ENCODE results near the gene FREY1. TPM values are rescaled to one million over a fixed set of nuclear protein-coding genes. Genes with fewer than 3 reads are reported as not detected.

FREY1 gene
- total and polyA plus RNA-seq, 9 of the 15 experiments (the other 6 are each of a cell fraction or from before 2014, with no cell fraction given) = 0.25 to 1.5 (median 1.1) TPM; not detected in 5

DNA sequence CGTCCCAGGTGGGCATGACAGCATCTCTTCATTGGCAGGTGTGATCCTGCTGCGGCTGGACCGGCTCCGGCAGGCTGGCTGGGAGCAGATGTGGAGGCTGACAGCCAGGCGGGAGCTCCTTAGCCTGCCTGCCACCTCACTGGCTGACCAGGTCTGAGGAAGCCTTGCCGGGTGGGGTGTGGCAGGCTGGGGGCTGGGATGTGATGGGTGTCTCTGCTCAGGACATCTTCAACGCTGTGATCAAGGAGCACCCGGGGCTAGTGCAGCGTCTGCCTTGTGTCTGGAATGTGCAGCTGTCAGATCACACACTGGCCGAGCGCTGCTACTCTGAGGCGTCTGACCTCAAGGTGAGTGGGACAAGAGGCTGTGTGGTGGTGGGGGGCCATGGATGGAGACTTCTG lies 18.9 kb upstream of the FREY1 start (continued):
- TF ChIP-seq KDM5B (IDR thresholded peaks at IDR 0.05; ENCODE audit: insufficient replicate concordance, low read depth, low read length) = no peak
- no peak for TF ChIP-seq MCM5 (IDR thresholded peaks at IDR 0.05; ENCODE audit: low read depth)
- TF ChIP-seq ZNF75A (CRISPR knock-in tag; IDR thresholded peaks at IDR 0.05) = no peak
- TF ChIP-seq SAFB2 (IDR thresholded peaks at IDR 0.05; ENCODE audit: borderline replicate concordance, low read depth, low read length, severe bottlenecking) = no peak
- no peak for TF ChIP-seq ESRRB (CRISPR knock-in tag; IDR thresholded peaks at IDR 0.05; ENCODE audit: borderline replicate concordance)
- TF ChIP-seq CBX3 (IDR thresholded peaks at IDR 0.05; ENCODE audit: borderline replicate concordance in 1 of 2, low read length in 2 of 2) = no peak
- no peak for TF ChIP-seq ILK (tag; IDR thresholded peaks at IDR 0.05; ENCODE audit: borderline replicate concordance, low read depth)
- TF ChIP-seq FOXJ2 (tag; IDR thresholded peaks at IDR 0.05) = no peak
- no peak for TF ChIP-seq MCM3 (IDR thresholded peaks at IDR 0.05)

DNA sequence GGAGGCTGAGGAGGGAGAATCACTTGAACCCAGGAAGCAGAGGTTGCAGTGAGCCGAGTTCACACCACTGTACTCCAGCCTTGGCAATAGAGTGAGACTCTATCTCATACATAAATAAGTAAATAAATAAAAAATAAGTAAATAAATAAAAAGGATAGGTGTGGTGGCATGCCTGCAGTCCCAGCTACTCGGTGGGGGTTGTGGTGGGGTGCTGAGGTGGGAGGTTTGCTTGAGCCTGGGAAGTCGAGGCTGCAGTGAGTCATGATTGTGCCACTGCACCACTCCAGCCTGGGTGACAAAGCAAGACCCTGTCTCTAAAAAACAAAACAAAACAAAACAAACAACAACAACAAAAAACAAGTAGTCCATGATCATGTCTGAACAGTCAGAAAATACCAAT lies 18.5 kb upstream of the FREY1 start:
- FAIRE-seq (no peak), ATAC-seq (no peak), DNase-seq (ENCODE audit: extremely low read depth in 1 of 4, low spot score in 3 of 4) (no peak)
- Histone ChIP-seq H3K4me3 (no peak overlapping the region), H3K4me2 (ENCODE audit: insufficient read depth, low read length) (no peak overlapping the region), H3K79me2 (ENCODE audit: control insufficient read depth, insufficient read depth, low read length) (peaks cover 4% of the 10 kb centered on the region; the same call in 2 of the 3 replicates), H2AFZ (ENCODE audit: low read depth, low read length) (no peak overlapping the region), H4K20me1 (replicated peaks; ENCODE audit: control insufficient read depth, insufficient read depth, low read length) (no peaks in the 10 kb centered on the region; the same call in none of the 2 replicates), H3K4me1 (replicated peaks in 1 of 2; ENCODE audit: control insufficient read depth in 2 of 2, insufficient read depth in 2 of 2, low read length in 2 of 2) (peaks cover 10 to 71% of the 10 kb centered on the region in 2 experiments), H3K9me3 (replicated peaks; ENCODE audit: control insufficient read depth, insufficient read depth, low read depth, low read length) (no peaks in the 10 kb centered on the region), H3K27me3 (ENCODE audit: control insufficient read depth in 2 of 2, insufficient read depth in 2 of 2, low read length in 2 of 2) (no peaks in the 10 kb centered on the region), H3K27ac (ENCODE audit: extremely low read depth, low read depth, low read length) (no peak overlapping the region), H3K36me3 (ENCODE audit: control insufficient read depth, insufficient read depth, low read length) (peaks cover 9% of the 10 kb centered on the region; the same call in 1 of the 3 replicates), H3K9me1 (ENCODE audit: control insufficient read depth, insufficient read depth, low read length) (no peaks in the 10 kb centered on the region), H3K9ac (ENCODE audit: insufficient read depth in 1 of 2, low read depth in 2 of 2, low read length in 2 of 2) (no peak overlapping the region)
- WGBS (ENCODE audit: insufficient coverage, low coverage, missing lambda C conversion rate) = 31% methylated on average over 3 of the region's 3 CpGs
- POLR2A ChIA-PET = interaction anchor here (0.7 to 1.7 kb wide), 3 partner anchors 20 to 356 kb away, joined by 3 to 5 read pairs (median 3); no protein-coding TSS in a partner anchor
- in situ Hi-C loops (cut with MboI) (no loop called here), intact Hi-C loops (cut with micrococcal nuclease) (no loop called here)
- BruUV-seq (replicated peaks) = no TSS peak
- TF ChIP-seq ZNF197 (CRISPR knock-in tag; IDR thresholded peaks at IDR 0.05; ENCODE audit: low read depth) = no peak
- no peak for TF ChIP-seq MXI1 (IDR thresholded peaks at IDR 0.05; ENCODE audit: low read depth, low read length)
- no peak for TF ChIP-seq HDAC6 (IDR thresholded peaks at IDR 0.05; ENCODE audit: low read depth, low read length)
- no peak for TF ChIP-seq HDGF (IDR thresholded peaks at IDR 0.05)
- CTCF ChIA-PET (ENCODE audit: low intra/inter-chr PET ratio) = no interaction called here

All from K562 (cell line).